Lung (tissue), 12 donors: Measurements from ENCODE around the gene OLA1. TPM values are rescaled to one million over a fixed set of nuclear protein-coding genes. Genes with fewer than 3 reads are reported as not detected.

Experiments
- ATAC-seq: fragments of 200-7000 bp; cut with Tn5 transposase; one replicate; pipeline ENCODE4 v1.9.1; 2020; ENCODE audit warnings: moderate number of reproducible peaks; ENCODE audit not compliant: insufficient read depth, low FRiP score
- DNase-seq, 3 donors: peaks; one replicate each; pipeline ENCODE4 v3.0.0-alpha.2; 2013 to 2017
- H3K27ac ChIP-seq, 2 donors: one replicate each; pipeline ENCODE4 v1.5.1; 2013; ENCODE audit warnings: mild to moderate bottlenecking in 2 of 2, moderate library complexity in 2 of 2, control low read depth in 1 of 2, inconsistent platforms in 1 of 2, low read depth in 1 of 2, low read length in 1 of 2
- H3K27me3 ChIP-seq, 3 donors: one replicate each; pipeline ENCODE4 v1.5.1; 2013; ENCODE audit warnings: low read length in 2 of 3; ENCODE audit not compliant: control insufficient read depth in 3 of 3, insufficient read depth in 3 of 3
- H3K36me3 ChIP-seq, 4 donors: one replicate each; pipeline ENCODE4 v1.5.1; 2013; ENCODE audit warnings: low read length in 4 of 4, mild to moderate bottlenecking in 1 of 4, moderate library complexity in 1 of 4; ENCODE audit not compliant: control insufficient read depth in 4 of 4, insufficient read depth in 4 of 4
- H3K4me1 ChIP-seq, 5 donors: one replicate each; pipeline ENCODE4 v1.5.1; 2013; ENCODE audit warnings: low read length in 5 of 5, mild to moderate bottlenecking in 2 of 5, moderate library complexity in 1 of 5; ENCODE audit not compliant: control insufficient read depth in 5 of 5, insufficient read depth in 5 of 5
- H3K4me3 ChIP-seq: one replicate; pipeline ENCODE4 v1.5.1; 2013; ENCODE audit warnings: mild to moderate bottlenecking, control low read depth, moderate library complexity
- H3K9ac ChIP-seq, 2 donors: one replicate each; pipeline ENCODE4 v1.5.1; 2013; ENCODE audit warnings: low read length in 2 of 2, control low read depth in 1 of 2; ENCODE audit not compliant: insufficient read depth in 1 of 2
- H3K9me3 ChIP-seq, 4 donors: one replicate each; pipeline ENCODE4 v1.5.1; 2013; ENCODE audit warnings: low read length in 3 of 4, mild to moderate bottlenecking in 1 of 4, moderate library complexity in 1 of 4; ENCODE audit not compliant: control insufficient read depth in 4 of 4, insufficient read depth in 3 of 4
- CTCF ChIP-seq: IDR thresholded peaks from 2 replicates; pipeline ENCODE4 v1.5.1; 2012; ENCODE audit warnings: mild to moderate bottlenecking; ENCODE audit errors: control extremely low read depth, extremely low read depth
- WGBS, 2 donors: extraction: QIAGEN DNeasy Blood & Tissue Kit; methylation state at CpG; one replicate each; pipeline ENCODE4 v1.1.7; 2013; 5-methylcytosine and 5-hydroxymethylcytosine counted together
- polyA plus RNA-seq, 2 donors: library from polyadenylated mRNA; stranded (reverse); fragments of 200-250 nt; gene quantifications; one replicate each; pipeline ENCODE4 v1.2.1, GENCODE V29; 2013
- total RNA-seq, 2 donors: library from RNA; depleted of rRNA in 1 of 2; stranded (reverse); fragments of >200 nt in 1 of 2; gene quantifications; one replicate each; pipeline ENCODE4 v1.2.1, GENCODE V29; 2014 to 2021
- donor health status: control.
- donor health status: control.
- donor health status: Bipolar disorder and iron deficiency.
- donor health status: healthy.
- donor health status: DM: yes; HTN: yes; CAD: no.

The OLA1 gene
- total and polyA plus RNA-seq, 4 donors = 49.8 to 71.4 (median 53.4) TPM

- Histone ChIP-seq H3K4me3 (no peak overlapping the region), H3K4me1 (peaks cover 0 to 10% (median 4%) of the 10 kb centered on the region in 5 donors), H3K36me3 (peaks cover 0 to 10% (median 4%) of the 10 kb centered on the region in 4 donors), H3K27ac (no peak overlapping the region), H3K27me3 (no peaks in the 10 kb centered on the region), H3K9me3 (no peaks in the 10 kb centered on the region), H3K9ac (no peak overlapping the region)
- no peak for ATAC-seq
- no peak for TF ChIP-seq CTCF
- no peak for DNase-seq
- WGBS, 2 donors = 96 to 97% methylated on average over 3 of the region's 3 CpGs
Measured at GRCh38 chr2:174245065-174245464, 3.3 kb downstream of the OLA1 start.

- ATAC-seq (no peak), DNase-seq (no peak)
- H3K9me3 ChIP-seq = no peaks in the 10 kb centered on the region
- H3K4me3 ChIP-seq = no peak overlapping the region
- H3K36me3 ChIP-seq = peaks cover 0 to 10% (median 4%) of the 10 kb centered on the region in 4 donors
- H3K9ac ChIP-seq = no peak overlapping the region
- peaks cover 0 to 7% (median under 1%) of the 10 kb centered on the region in 5 donors for H3K4me1 ChIP-seq
- no peak for TF ChIP-seq CTCF
- WGBS, 2 donors = 77 to 87% methylated on average over 3 of the region's 3 CpGs
- H3K27ac ChIP-seq = no peak overlapping the region
- no peaks in the 10 kb centered on the region for H3K27me3 ChIP-seq
Measured at GRCh38 chr2:174243812-174244211, 4.5 kb downstream of the OLA1 start.

GRCh38 chr2:174240097-174240496, 8.2 kb downstream of the OLA1 start:
- DNase-seq = no peak
- TF ChIP-seq CTCF = no peak
- Histone ChIP-seq H3K9me3 (no peaks in the 10 kb centered on the region), H3K27me3 (no peaks in the 10 kb centered on the region), H3K4me3 (no peak overlapping the region), H3K9ac (no peak overlapping the region), H3K27ac (no peak overlapping the region), H3K36me3 (peaks cover 1 to 8% (median 3%) of the 10 kb centered on the region in 4 donors), H3K4me1 (peaks cover 0 to 2% (median 0%) of the 10 kb centered on the region in 5 donors)
- 95 to 100% methylated on average over 1 of the region's 1 CpG for WGBS, 2 donors
- ATAC-seq = no peak

GRCh38 chr2:174236429-174236828, 11.9 kb downstream of the OLA1 start:
- WGBS, 2 donors = 96 to 97% methylated on average over 3 of the region's 3 CpGs
- Histone ChIP-seq H3K4me3 (no peak overlapping the region), H3K4me1 (peaks cover 0 to 2% (median 0%) of the 10 kb centered on the region in 5 donors), H3K9me3 (no peaks in the 10 kb centered on the region), H3K27ac (no peak overlapping the region), H3K36me3 (peaks cover 0 to 4% (median 0%) of the 10 kb centered on the region in 4 donors), H3K27me3 (no peaks in the 10 kb centered on the region), H3K9ac (no peak overlapping the region)
- DNase-seq (no peak), ATAC-seq (no peak)
- no peak for TF ChIP-seq CTCF
